ENCODE results near the gene SMAD7. TPM values are rescaled to one million over a fixed set of nuclear protein-coding genes. Genes with fewer than 3 reads are reported as not detected.
A peak's percentile ranks its signal among the peaks of the same experiment; 100 is the strongest.

The SMAD7 gene
- 10 to 100 TPM; 55.1 to 98.1 TPM for total RNA-seq

GRCh38 chr18:48950536-48951447, at the start of gene SMAD7:
Gene SMAD7, minus strand, starts transcription at chr18:48950965. Its CDS starts 541 bp downstream, at chr18:48950424.
- Histone ChIP-seq H3K9me3 (no peaks in the 10 kb centered on the region), H3K27me3 (no peaks in the 10 kb centered on the region), H3K4me1 (peaks cover 0 to 42% of the 10 kb centered on the region in 2 donors), H3K27ac (peak within 1 kb of the TSS; percentile 98 to 99), H3K4me3 (peak within 1 kb of the TSS; percentile 73 to 97), H3K36me3 (no peaks in the 10 kb centered on the region)
- DNase-seq (ENCODE audit: low spot score) = no peak
- TF ChIP-seq CTCF (IDR thresholded peaks at IDR 0.05) = no peak

- H3K9me3 ChIP-seq = no peaks in the 10 kb centered on the region
- no peaks in the 10 kb centered on the region for H3K36me3 ChIP-seq
- TF ChIP-seq CTCF (IDR thresholded peaks at IDR 0.05) = no peak
- no peaks in the 10 kb centered on the region for H3K27me3 ChIP-seq
- peaks cover 0 to 38% of the 10 kb centered on the region in 2 donors for H3K4me1 ChIP-seq
- DNase-seq (ENCODE audit: low spot score) = no peak
- H3K27ac ChIP-seq = no peak overlapping the region
- no peak overlapping the region for H3K4me3 ChIP-seq
Measured at GRCh38 chr18:48999569-48999968, 48.8 kb upstream of the SMAD7 start.

GRCh38 chr18:48997985-48998831, 47.4 kb upstream of the SMAD7 start:
- no peaks in the 10 kb centered on the region for H3K36me3 ChIP-seq
- peaks cover 0 to 52% of the 10 kb centered on the region in 2 donors for H3K4me1 ChIP-seq
- peak overlapping the region; percentile 70 to 92 for H3K27ac ChIP-seq
- no peaks in the 10 kb centered on the region for H3K9me3 ChIP-seq
- no peaks in the 10 kb centered on the region for H3K27me3 ChIP-seq
- no peak for TF ChIP-seq CTCF (IDR thresholded peaks at IDR 0.05)
- peak; percentile 95 for DNase-seq (ENCODE audit: low spot score)
- no peak overlapping the region for H3K4me3 ChIP-seq

GRCh38 chr18:48997681-48997984, 46.9 kb upstream of the SMAD7 start:
- H3K4me3 ChIP-seq = no peak overlapping the region
- H3K27ac ChIP-seq = peak overlapping the region; percentile 70 to 92
- no peaks in the 10 kb centered on the region for H3K36me3 ChIP-seq
- no peak for DNase-seq (ENCODE audit: low spot score)
- H3K27me3 ChIP-seq = no peaks in the 10 kb centered on the region
- TF ChIP-seq CTCF (IDR thresholded peaks at IDR 0.05) = no peak
- no peaks in the 10 kb centered on the region for H3K9me3 ChIP-seq
- H3K4me1 ChIP-seq = peaks cover 0 to 57% of the 10 kb centered on the region in 2 donors

GRCh38 chr18:48996901-48997463, 46.2 kb upstream of the SMAD7 start:
- Histone ChIP-seq H3K4me1 (peaks cover 0 to 64% of the 10 kb centered on the region in 2 donors), H3K36me3 (no peaks in the 10 kb centered on the region), H3K9me3 (no peaks in the 10 kb centered on the region), H3K27me3 (no peaks in the 10 kb centered on the region), H3K4me3 (no peak overlapping the region), H3K27ac (peak overlapping the region; percentile 70 to 92)
- DNase-seq (ENCODE audit: low spot score) = no peak
- TF ChIP-seq CTCF (IDR thresholded peaks at IDR 0.05) = no peak
